NCI-H1092 (cell line): ENCODE results near the gene MEGF6.

Experiments
- DNase-seq: peaks from one replicate; lab custom pipeline; 2025; lab: John Stamatoyannopoulos, UW

MEGF6 gene

DNA sequence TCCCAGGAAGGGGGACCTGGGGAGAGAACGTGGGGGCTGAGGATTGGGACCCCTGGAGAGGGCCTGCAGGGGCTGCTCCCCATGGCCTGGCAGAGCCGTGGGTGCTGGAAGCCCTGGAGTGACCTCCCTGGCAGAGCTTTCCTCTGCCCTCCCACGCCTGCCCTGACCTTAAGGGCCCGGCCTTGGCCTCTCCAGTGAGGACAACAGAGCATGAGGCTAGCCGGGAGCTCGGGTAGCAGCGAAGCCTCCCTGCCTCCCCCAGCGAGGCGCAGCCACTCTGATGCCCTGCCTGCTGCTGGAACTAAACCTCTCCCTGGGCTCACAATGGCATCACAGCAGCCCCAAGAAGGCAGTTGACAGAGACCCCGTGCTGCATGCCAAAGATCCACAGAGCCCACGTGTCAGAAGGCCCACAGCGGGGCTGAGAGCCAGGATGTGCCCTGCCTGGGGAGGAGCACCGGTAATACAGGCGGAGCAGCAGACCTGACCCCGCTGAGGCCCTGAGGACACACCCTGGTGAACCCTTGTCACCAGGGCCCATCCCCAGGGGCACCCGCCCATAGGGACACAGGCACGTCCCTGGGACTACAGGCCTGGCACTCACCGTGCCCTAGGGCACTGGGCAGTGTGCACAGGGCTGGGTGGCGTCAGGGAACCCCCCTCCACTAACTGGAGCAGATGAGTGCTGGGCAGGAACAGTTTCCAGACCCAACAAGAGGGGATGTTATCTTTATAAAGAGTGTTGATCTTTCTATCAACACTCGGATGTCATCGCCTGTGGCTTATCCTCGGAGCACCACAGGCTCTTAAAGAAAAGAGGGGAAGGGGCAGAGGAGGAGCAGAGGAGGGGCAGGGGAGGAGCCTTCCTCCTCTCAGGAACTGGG, 108.4 kb downstream of the MEGF6 start:
- no peak for DNase-seq

GRCh38 chr1:3501856-3502640, 109.3 kb downstream of the MEGF6 start:
- DNase-seq, result no peak

DNA sequence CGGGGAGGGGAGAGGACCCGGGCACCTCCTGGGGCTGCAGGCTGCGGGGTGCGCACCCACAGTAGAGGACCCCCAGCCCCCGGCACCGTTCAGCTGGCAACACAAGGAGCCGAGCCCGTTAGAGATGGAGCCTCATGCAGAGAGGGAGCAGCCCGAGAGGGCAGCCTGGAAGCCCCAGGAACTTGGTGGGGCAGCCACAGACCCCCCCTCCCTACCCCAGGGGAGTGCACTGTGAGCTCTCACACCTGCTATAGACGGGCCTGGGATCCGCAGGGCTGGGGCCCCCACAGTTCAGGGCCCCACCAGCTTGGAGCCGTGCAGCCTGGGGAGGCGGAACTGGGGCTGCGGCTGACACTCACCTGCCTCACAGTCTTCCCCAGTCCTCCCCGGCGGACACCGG, 109.9 kb downstream of the MEGF6 start:
- DNase-seq, result no peak

- no peak for DNase-seq
These were observed 111.0 kb downstream of the MEGF6 start for GRCh38 chr1:3500265-3500835.

- no peak for DNase-seq
These were observed 111.7 kb downstream of the MEGF6 start for GRCh38 chr1:3499611-3500010.

- DNase-seq, result no peak
These were observed 112.3 kb downstream of the MEGF6 start for GRCh38 chr1:3498986-3499385.

DNA sequence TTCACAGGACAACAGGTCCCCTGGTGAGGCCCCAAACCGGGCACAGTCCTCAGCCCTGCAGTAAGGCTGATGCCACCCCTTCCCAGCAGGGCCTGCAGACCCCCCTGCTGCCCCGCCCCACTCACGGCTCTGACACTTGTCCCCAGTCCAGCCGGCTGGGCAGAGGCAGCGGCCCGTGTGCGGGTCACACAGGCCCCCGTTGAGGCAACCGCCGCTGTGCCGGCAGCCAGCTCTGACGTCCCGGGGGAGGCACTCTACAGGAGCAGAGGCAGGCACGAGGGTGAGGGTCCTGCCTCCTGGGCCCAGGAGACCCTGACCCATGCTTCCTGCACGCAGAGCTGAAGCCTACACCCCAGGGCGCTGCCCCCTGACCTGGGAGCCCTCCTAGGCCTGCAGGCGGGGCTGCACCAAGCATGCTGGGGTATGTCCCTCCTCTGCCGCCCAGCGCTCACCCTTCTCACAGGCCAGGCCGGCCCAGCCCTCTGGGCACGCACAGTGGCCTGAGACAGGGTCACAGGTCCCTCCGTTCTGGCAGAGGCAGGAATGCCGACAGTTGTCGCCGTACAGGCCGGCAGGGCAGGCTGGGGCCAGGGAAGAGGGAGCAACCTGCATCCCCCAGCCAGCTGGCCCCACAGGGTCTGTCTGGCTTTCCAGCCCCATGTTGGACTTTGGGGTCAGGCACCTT, 112.9 kb downstream of the MEGF6 start:
- no peak for DNase-seq

GRCh38 chr1:3497521-3497920, 113.8 kb downstream of the MEGF6 start:
- no peak for DNase-seq

DNA sequence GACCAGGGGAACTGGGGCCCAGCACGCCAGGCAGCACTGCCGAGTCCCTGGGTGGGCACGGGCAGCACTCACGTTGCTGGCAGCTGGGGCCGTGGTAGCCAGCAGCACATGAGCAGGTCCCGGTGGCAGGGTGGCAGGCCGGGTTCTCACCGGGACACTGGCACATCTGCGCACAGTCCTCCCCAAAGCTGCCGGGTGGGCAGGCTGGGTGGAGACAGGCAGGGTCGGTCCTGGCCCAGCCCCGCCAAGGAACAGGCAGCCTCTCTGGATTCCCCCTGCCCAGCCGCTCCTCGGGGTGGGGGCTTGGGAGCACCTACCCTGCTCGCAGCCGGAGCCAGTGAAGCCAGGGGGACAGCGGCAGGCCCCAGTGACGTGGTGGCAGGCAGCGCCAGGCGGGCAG, 114.4 kb downstream of the MEGF6 start:
- no peak for DNase-seq

DNA sequence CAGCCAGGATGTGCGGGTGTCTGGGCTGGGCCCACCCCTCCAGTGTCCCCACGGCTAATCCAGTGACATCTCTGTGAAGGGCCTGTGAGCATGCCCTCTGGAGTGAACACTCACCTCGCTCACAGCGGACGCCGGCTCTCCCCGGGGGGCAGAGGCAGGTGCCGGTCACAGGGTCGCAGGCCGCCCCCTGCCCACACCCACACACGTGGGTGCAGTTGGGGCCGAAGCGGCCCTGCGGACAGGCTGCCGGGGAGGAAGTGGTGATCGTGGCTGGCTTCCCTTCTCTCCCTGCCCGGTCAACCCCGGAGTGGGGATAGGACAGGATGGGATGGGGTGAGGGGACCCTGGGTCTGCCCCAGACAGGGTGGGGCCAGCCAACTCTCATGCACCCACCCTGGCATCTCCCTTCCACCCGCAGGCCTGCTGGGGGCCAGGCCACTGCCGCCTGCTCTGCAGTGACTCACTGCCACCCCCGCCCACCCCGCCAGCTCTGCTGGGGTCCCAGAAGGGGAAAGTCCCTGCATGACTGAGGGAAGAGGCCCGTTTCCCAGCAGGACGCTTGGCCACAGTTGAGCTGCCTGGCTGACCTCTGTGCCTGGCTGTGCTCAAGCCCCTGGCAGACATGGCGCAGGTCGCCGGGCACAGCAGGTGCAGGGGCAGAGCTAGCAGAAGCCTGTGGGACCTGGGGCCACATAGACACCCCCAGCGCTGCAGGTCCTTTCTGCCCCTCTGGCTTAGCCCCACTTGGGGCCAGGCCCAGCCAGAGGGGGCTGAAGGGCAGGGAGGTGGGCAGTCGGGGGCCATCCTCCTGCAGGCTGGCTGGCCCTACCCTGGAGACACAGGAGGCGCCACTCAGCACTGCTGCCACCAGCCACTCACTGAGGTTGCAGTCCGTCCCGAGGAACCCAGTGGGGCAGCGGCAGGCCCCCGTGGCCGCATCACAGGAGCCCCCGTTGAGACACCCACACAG, 115.2 kb downstream of the MEGF6 start:
- no peak for DNase-seq

DNA sequence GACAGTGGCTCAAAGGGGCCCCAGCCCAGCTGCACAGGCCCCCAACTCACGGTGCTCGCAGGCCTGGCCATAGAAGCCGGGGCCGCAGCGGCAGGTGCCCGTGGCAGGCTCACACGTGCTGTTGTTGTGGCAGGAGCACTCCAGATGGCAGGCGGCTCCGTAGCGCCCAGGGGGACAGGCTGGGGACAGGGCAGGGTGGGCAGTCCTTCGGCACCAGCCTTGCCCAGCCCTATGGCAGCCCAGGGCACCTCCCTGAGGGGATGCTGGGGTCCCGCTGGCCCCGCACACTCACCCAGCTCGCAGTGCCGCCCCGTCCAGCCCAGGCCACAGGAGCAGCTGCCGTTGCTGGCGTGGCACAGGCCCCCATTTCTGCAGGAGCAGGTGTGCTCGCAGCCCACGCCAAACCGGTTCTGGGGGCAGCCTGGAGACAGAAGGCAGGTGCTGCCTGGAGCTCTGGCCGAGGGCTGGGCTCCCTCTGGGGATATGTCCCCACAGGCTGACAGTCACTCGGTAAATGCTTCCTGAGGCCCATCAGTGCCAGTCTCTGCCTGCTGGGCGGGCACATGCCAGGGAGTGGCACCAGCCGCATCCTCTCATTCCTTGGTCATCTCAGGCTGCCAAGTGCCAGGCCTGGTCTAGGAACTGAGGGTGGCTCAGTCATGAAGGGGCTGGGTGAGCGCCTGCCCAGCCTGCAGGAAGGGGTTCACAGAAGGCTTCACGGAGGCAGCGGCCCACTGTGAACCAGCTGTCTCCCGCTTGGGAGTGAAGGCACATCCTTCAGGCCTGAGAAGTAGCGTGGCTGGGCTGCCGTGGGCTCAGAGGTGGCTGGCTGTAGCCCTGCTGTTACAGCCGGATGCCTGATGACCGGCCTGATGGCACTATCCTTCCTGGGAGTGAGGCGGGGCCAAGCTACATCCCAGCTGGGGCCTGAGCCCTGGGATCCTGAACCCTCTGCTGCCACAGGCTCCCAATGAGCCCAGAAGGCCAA, 116.7 kb downstream of the MEGF6 start:
- no peak for DNase-seq

DNA sequence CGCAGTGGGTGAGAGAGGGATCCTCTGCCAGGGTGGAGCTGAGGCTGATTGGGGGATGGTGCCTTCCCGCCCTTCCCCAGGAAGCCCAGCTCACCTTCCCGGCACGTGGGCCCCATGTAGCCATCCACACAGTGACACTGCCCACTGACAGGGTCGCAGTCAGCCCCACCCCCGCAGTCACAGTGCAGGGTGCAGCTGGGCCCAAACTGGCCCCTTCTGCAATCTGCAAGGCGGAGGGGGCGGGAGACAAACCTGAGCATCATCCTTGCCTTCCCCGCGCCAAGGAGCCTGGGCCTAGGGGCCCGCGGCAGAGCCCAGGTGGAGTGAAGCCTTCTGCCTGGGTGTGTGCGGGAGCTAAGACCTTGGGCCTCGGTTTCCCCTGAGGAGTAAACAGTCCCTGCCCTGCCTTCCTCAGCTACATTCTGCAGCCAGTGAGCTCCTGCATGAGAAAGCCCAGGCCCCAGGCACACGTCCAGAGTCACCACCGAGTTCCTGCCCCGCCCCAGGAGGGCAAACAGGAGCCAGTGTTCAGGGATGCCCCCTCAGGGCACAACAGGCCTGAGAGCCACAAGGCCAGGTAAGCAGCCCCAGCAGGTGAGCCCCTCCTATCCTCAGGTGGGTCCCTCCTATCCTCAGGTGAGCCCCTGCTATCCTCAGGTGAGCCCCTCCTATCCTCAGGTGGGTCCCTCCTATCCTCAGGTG, 118.6 kb downstream of the MEGF6 start:
- no peak for DNase-seq

DNA sequence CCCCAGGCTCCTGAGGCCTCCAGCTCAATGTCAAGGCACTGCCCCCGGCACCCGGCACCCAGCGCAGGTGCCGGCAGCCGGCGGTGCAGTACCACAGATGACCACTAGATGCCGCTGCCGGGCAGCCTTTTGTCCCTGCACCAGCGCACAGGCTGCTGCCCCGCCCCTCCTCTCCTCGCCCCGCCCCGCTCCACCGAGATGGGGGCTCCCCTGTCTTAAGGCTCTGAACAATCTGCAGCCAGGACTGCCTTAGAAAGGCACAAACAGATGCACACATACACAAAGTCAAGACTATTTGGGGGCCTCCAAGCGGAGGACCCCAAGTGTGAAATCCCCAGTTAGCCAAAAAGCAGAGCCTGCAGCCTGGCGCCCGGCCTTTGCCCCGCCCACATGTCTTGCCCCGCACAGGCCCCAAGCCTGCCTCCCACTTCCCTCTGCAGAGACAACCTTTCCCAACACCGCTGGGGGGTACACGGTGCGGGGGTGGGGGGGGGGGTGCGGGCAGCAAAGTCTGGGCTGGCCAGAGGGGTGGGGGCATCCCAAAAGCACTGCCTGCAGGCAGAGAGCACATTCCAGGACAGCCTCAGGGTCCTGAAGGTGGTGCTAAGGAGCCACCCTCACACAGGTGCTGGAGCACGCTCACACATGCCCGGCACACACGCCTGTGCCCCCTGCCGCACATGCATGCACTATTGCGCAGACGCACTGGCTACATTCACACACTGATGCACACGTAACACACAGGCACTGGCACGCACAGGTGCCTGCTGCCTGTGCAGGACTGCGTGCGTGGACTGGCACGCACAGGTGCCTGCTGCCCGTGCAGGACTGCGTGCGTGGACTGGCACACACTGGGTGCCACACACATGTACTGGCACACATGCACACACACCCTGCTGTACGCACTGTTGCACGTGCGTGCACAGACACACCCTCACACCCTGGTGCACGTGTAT, 119.7 kb downstream of the MEGF6 start:
- DNase-seq, result peak; percentile 21

DNA sequence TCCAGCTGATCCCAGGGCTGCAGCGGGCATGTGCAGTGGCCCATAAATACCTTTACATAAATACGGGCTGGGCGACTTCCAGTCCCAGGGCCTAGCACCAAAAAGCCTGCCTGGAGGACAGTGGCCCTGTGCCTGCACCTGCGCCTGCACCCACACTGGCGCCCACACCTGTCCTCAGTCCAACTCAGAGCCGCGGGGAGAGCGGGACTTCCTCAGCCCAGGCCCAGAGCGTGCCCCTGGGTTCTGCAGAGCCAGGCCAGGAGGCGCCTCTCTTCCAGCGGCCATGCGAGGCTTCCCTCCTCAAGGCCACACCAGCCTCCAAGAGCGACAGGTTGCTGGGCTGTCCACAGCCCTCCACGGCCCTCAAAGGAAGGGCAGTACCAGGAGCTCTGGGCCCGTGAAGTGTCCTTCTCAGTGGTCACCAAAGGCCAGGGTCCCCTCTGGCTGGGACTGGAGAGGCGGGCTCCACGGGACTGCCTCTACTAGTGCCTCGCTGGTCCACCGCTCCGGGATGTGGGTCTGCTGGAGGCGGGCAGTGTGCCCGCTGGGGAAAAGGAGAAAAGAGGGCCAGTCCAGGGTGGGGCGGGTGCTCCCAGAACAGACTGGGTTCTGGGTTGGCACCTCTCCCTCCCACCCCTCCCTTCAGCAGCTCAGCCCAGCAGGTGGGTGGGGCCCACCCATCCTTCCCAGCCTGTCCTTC, 121.1 kb downstream of the MEGF6 start:
- no peak for DNase-seq

GRCh38 chr1:3488432-3488831, 122.9 kb downstream of the MEGF6 start:
- no peak for DNase-seq

- DNase-seq, result no peak
These were observed 126.3 kb downstream of the MEGF6 start for GRCh38 chr1:3485016-3485415.

DNA sequence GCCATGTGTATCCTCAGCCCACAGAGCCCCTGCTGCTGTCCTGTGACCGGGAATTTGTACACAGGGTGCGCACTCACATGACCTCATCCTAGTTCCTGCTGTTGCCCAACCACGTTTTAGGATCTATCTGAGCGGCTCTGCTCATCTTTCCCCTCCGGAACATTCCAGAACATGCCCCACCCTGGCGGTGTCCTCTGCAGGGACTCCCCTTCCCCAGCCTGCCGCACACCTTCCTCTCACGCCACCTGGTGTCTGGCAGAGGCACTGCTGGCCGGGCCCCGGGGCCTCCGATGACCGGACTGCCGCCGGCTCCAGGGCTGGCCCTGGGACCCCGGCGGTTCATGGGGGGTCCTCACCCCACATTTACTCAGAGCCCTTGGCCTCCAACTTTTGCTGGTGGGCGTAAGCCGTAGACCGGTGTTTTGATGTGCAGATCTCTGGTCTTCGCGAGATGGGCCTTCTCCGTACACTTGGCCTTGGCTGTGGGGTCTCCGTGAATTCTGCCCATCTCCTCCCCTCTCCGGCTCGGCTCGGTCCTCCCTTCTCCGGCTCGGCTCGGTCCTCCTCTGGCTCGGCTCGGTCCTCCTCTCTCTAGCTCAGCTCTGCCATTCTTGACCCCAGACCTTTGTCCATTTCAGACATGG, 127.4 kb downstream of the MEGF6 start:
- DNase-seq, result no peak
